ENCODE data around the gene SPHKAP. TPM values are rescaled to one million over a fixed set of nuclear protein-coding genes. Genes with fewer than 3 reads are reported as not detected.
"Not testable (repeated sequence)": the region's sequence is repeated elsewhere in the genome, so short reads cannot be mapped to it uniquely, and the experiment has no call there.

Gene SPHKAP
- not detected for total RNA-seq

GRCh38 chr2:228181098-228182019 is at the start of gene SPHKAP:
Gene SPHKAP, minus strand, starts transcription at chr2:228181687. Its CDS starts 89 bp downstream, at chr2:228181598.
- no peaks in the 10 kb centered on the region for H3K4me1 Mint-ChIP-seq (ENCODE audit: low read depth)
- intact Hi-C loops (cut with micrococcal nuclease) = no loop called here
- peaks cover 2% of the 10 kb centered on the region for H3K36me3 Mint-ChIP-seq (ENCODE audit: low read depth)
- H3K4me3 Mint-ChIP-seq = no peak within 1 kb of the TSS
- no peak for DNase-seq
- H3K27me3 Mint-ChIP-seq (ENCODE audit: low read depth) = peaks cover 9% of the 10 kb centered on the region
- H3K9me3 Mint-ChIP-seq = peaks cover 9% of the 10 kb centered on the region
- CTCF ChIA-PET = no interaction called here
- no peak within 1 kb of the TSS for H3K27ac Mint-ChIP-seq

GRCh38 chr2:228227466-228227865 is 46.0 kb upstream of the SPHKAP start:
- CTCF ChIA-PET = no interaction called here
- H3K9me3 Mint-ChIP-seq = peaks cover 8% of the 10 kb centered on the region
- H3K4me3 Mint-ChIP-seq = no peak overlapping the region
- no peak overlapping the region for H3K27ac Mint-ChIP-seq
- H3K27me3 Mint-ChIP-seq (ENCODE audit: low read depth) = no peaks in the 10 kb centered on the region
- H3K4me1 Mint-ChIP-seq (ENCODE audit: low read depth) = no peaks in the 10 kb centered on the region
- no peaks in the 10 kb centered on the region for H3K36me3 Mint-ChIP-seq (ENCODE audit: low read depth)
- DNase-seq = no peak
- intact Hi-C loops (cut with micrococcal nuclease) = no loop called here

GRCh38 chr2:228224410-228224809 is 42.9 kb upstream of the SPHKAP start:
- CTCF ChIA-PET = no interaction called here
- DNase-seq = no peak
- Mint-ChIP-seq H3K27ac (no peak overlapping the region), H3K9me3 (peaks cover 2% of the 10 kb centered on the region), H3K27me3 (ENCODE audit: low read depth) (no peaks in the 10 kb centered on the region), H3K36me3 (ENCODE audit: low read depth) (no peaks in the 10 kb centered on the region), H3K4me1 (ENCODE audit: low read depth) (no peaks in the 10 kb centered on the region), H3K4me3 (no peak overlapping the region)
- intact Hi-C loops (cut with micrococcal nuclease) = no loop called here

- H3K4me1 Mint-ChIP-seq (ENCODE audit: low read depth); H3K36me3 Mint-ChIP-seq (ENCODE audit: low read depth); DNase-seq; intact Hi-C loops (cut with micrococcal nuclease); H3K27ac Mint-ChIP-seq; CTCF ChIA-PET; H3K4me3 Mint-ChIP-seq; H3K27me3 Mint-ChIP-seq (ENCODE audit: low read depth); H3K9me3 Mint-ChIP-seq: not testable (repeated sequence)
These were observed 37.1 kb upstream of the SPHKAP start for GRCh38 chr2:228218593-228218992.

GRCh38 chr2:228197504-228197903 is 16.0 kb upstream of the SPHKAP start:
- H3K36me3 Mint-ChIP-seq (ENCODE audit: low read depth) = no peaks in the 10 kb centered on the region
- H3K27me3 Mint-ChIP-seq (ENCODE audit: low read depth) = no peaks in the 10 kb centered on the region
- intact Hi-C loops (cut with micrococcal nuclease) = no loop called here
- CTCF ChIA-PET = interaction anchor here (0.7 kb wide), 1 partner anchor 10 kb away, joined by 3 read pairs; no protein-coding TSS in a partner anchor
- H3K9me3 Mint-ChIP-seq = peaks cover 16% of the 10 kb centered on the region
- no peak for DNase-seq
- H3K4me3 Mint-ChIP-seq = no peak overlapping the region
- H3K4me1 Mint-ChIP-seq (ENCODE audit: low read depth) = no peaks in the 10 kb centered on the region
- no peak overlapping the region for H3K27ac Mint-ChIP-seq

GRCh38 chr2:228180181-228181097 is 1.0 kb downstream of the SPHKAP start:
- CTCF ChIA-PET = no interaction called here
- H3K4me1 Mint-ChIP-seq (ENCODE audit: low read depth) = no peaks in the 10 kb centered on the region

GRCh38 chr2:228167290-228167689 is 14.2 kb downstream of the SPHKAP start:
- no peak for DNase-seq
- no peaks in the 10 kb centered on the region for H3K27me3 Mint-ChIP-seq (ENCODE audit: low read depth)
- H3K4me1 Mint-ChIP-seq (ENCODE audit: low read depth) = no peaks in the 10 kb centered on the region
- CTCF ChIA-PET = no interaction called here
- peaks cover 2% of the 10 kb centered on the region for H3K9me3 Mint-ChIP-seq
- H3K4me3 Mint-ChIP-seq = no peak overlapping the region
- H3K27ac Mint-ChIP-seq = no peak overlapping the region
- intact Hi-C loops (cut with micrococcal nuclease) = no loop called here
- H3K36me3 Mint-ChIP-seq (ENCODE audit: low read depth) = no peaks in the 10 kb centered on the region

More at GRCh38 chr2:228180181-228181097, 1.0 kb downstream of the SPHKAP start:
- Mint-ChIP-seq H3K4me3 (no peak overlapping the region), H3K9me3 (peaks cover 8% of the 10 kb centered on the region), H3K27ac (no peak overlapping the region), H3K36me3 (ENCODE audit: low read depth) (peaks cover 2% of the 10 kb centered on the region), H3K27me3 (ENCODE audit: low read depth) (peaks cover 9% of the 10 kb centered on the region)
- intact Hi-C loops (cut with micrococcal nuclease) = no loop called here
- DNase-seq = no peak

GRCh38 chr2:228164718-228165117 is 16.8 kb downstream of the SPHKAP start:
- H3K4me1 Mint-ChIP-seq (ENCODE audit: low read depth) = no peaks in the 10 kb centered on the region
- intact Hi-C loops (cut with micrococcal nuclease) = no loop called here

GRCh38 chr2:228157841-228158240 is 23.6 kb downstream of the SPHKAP start:
- Mint-ChIP-seq H3K27ac (no peak overlapping the region), H3K4me1 (ENCODE audit: low read depth) (no peaks in the 10 kb centered on the region), H3K4me3 (no peak overlapping the region), H3K36me3 (ENCODE audit: low read depth) (no peaks in the 10 kb centered on the region), H3K9me3 (peaks cover 4% of the 10 kb centered on the region), H3K27me3 (ENCODE audit: low read depth) (no peaks in the 10 kb centered on the region)
- intact Hi-C loops (cut with micrococcal nuclease) = no loop called here
- DNase-seq = no peak
- CTCF ChIA-PET = interaction anchor here (0.6 kb wide), 1 partner anchor 91 kb away, joined by 3 read pairs; no protein-coding TSS in a partner anchor

More at GRCh38 chr2:228164718-228165117, 16.8 kb downstream of the SPHKAP start:
- Mint-ChIP-seq H3K27me3 (ENCODE audit: low read depth) (no peaks in the 10 kb centered on the region), H3K27ac (no peak overlapping the region), H3K36me3 (ENCODE audit: low read depth) (no peaks in the 10 kb centered on the region), H3K4me3 (no peak overlapping the region), H3K9me3 (peaks cover 4% of the 10 kb centered on the region)
- no peak for DNase-seq
- CTCF ChIA-PET = no interaction called here

GRCh38 chr2:228144961-228145360 is 36.5 kb downstream of the SPHKAP start:
- peaks cover 6% of the 10 kb centered on the region for H3K9me3 Mint-ChIP-seq
- H3K27me3 Mint-ChIP-seq (ENCODE audit: low read depth) = no peaks in the 10 kb centered on the region

GRCh38 chr2:228140934-228141528 is 40.5 kb downstream of the SPHKAP start:
- H3K27ac Mint-ChIP-seq = no peak overlapping the region
- no peak for DNase-seq
- H3K9me3 Mint-ChIP-seq = peaks cover 5% of the 10 kb centered on the region
- no peaks in the 10 kb centered on the region for H3K36me3 Mint-ChIP-seq (ENCODE audit: low read depth)
- H3K27me3 Mint-ChIP-seq (ENCODE audit: low read depth) = no peaks in the 10 kb centered on the region
- CTCF ChIA-PET = no interaction called here
- H3K4me1 Mint-ChIP-seq (ENCODE audit: low read depth) = no peaks in the 10 kb centered on the region
- intact Hi-C loops (cut with micrococcal nuclease) = no loop called here
- H3K4me3 Mint-ChIP-seq = no peak overlapping the region

More at GRCh38 chr2:228144961-228145360, 36.5 kb downstream of the SPHKAP start:
- no peak for DNase-seq
- Mint-ChIP-seq H3K4me1 (ENCODE audit: low read depth) (no peaks in the 10 kb centered on the region), H3K36me3 (ENCODE audit: low read depth) (no peaks in the 10 kb centered on the region), H3K27ac (no peak overlapping the region), H3K4me3 (no peak overlapping the region)
- CTCF ChIA-PET = interaction anchor here (0.5 kb wide), 1 partner anchor 266 kb away, joined by 3 read pairs; no protein-coding TSS in a partner anchor
- intact Hi-C loops (cut with micrococcal nuclease) = no loop called here

GRCh38 chr2:228136027-228136426 is 45.5 kb downstream of the SPHKAP start:
- intact Hi-C loops (cut with micrococcal nuclease) = no loop called here
- no peak overlapping the region for H3K4me3 Mint-ChIP-seq
- H3K9me3 Mint-ChIP-seq = peaks cover 5% of the 10 kb centered on the region
- H3K4me1 Mint-ChIP-seq (ENCODE audit: low read depth) = no peaks in the 10 kb centered on the region
- CTCF ChIA-PET = no interaction called here
- H3K27me3 Mint-ChIP-seq (ENCODE audit: low read depth) = no peaks in the 10 kb centered on the region
- no peaks in the 10 kb centered on the region for H3K36me3 Mint-ChIP-seq (ENCODE audit: low read depth)
- DNase-seq = no peak
- no peak overlapping the region for H3K27ac Mint-ChIP-seq

Data from activated naive CD4-positive, alpha-beta T cell treated with anti-CD3 and anti-CD28 coated beads for 36 hours (primary cell).